IMR-90 (cell line): ENCODE measurements around the gene USP9X.

Source experiments
- BHLHE40 ChIP-seq: fragments of 150-350 bp; IDR thresholded peaks from 2 replicates; pipeline ENCODE4 v1.6.1; 2016; ENCODE audit warnings: mild to moderate bottlenecking, low read depth, low read length
- CTCF ChIP-seq: conservative IDR thresholded peaks from 2 replicates; pipeline ENCODE4 v1.5.1; 2012; ENCODE audit warnings: mild to moderate bottlenecking, low read depth, low read length, improper control_type of control experiment
- ELK1 ChIP-seq: fragments of 150-350 bp; IDR thresholded peaks from 2 replicates; pipeline ENCODE4 v1.6.1; 2016; ENCODE audit warnings: low read depth, mild to moderate bottlenecking, low read length, moderate library complexity, borderline replicate concordance
- FOS ChIP-seq: fragments of 150-350 bp; IDR thresholded peaks from 2 replicates; pipeline ENCODE4 v1.6.1; 2016; ENCODE audit warnings: low read depth, low read length
- MAFK ChIP-seq: IDR thresholded peaks from 2 replicates; pipeline ENCODE4 v1.6.1; 2012; ENCODE audit warnings: low read depth, low read length, improper control_type of control experiment
- MAZ ChIP-seq: IDR thresholded peaks from 2 replicates; pipeline ENCODE4 v1.6.1; 2012; ENCODE audit warnings: low read depth, mild to moderate bottlenecking, low read length, improper control_type of control experiment, moderate library complexity, borderline replicate concordance
- MXI1 ChIP-seq: IDR thresholded peaks from 2 replicates; pipeline ENCODE4 v1.6.1; 2012; ENCODE audit warnings: low read depth, mild to moderate bottlenecking, low read length, moderate library complexity, borderline replicate concordance
- POLR2A ChIP-seq: IDR thresholded peaks from 2 replicates; pipeline ENCODE4 v1.6.1; 2012; ENCODE audit warnings: mild to moderate bottlenecking, low read depth, low read length
- RAD21 ChIP-seq: IDR thresholded peaks from 2 replicates; pipeline ENCODE4 v1.6.1; 2012; ENCODE audit warnings: low read length, improper control_type of control experiment
- RCOR1 ChIP-seq: IDR thresholded peaks from 2 replicates; pipeline ENCODE4 v1.6.1; 2012; ENCODE audit warnings: mild to moderate bottlenecking, low read length, improper control_type of control experiment; ENCODE audit not compliant: insufficient replicate concordance
- SMC3 ChIP-seq: fragments of 150-350 bp; IDR thresholded peaks from 2 replicates; pipeline ENCODE4 v1.6.1; 2016; ENCODE audit warnings: low read depth, mild to moderate bottlenecking, antibody characterized with exemption, low read length, moderate library complexity
- USF2 ChIP-seq: fragments of 150-350 bp; IDR thresholded peaks from 2 replicates; pipeline ENCODE4 v1.6.1; 2017; ENCODE audit warnings: mild to moderate bottlenecking, antibody characterized with exemption, low read length, low read depth

GRCh38 chrX:41095908-41096307 lies 10.7 kb downstream of the USP9X start:
- TF ChIP-seq CTCF (no peak), POLR2A (no peak), USF2 (no peak), SMC3 (no peak), FOS (no peak), RAD21 (no peak), MXI1 (no peak), RCOR1 (no peak), BHLHE40 (no peak), MAFK (no peak), ELK1 (no peak), MAZ (no peak)
